K562 (cell line): ENCODE measurements around the gene HEPACAM2. TPM values are rescaled to one million over a fixed set of nuclear protein-coding genes. Genes with fewer than 3 reads are reported as not detected.

ENCODE experiments used
- CBX2 ChIP-seq: fragments of 200-600 bp; sonication (generic); IDR thresholded peaks from one replicate; pipeline ENCODE4 v1.6.1; 2012; ENCODE audit warnings: mild to moderate bottlenecking, low read length, inconsistent platforms; ENCODE audit not compliant: insufficient read depth, poor library complexity, severe bottlenecking
- CBX8 ChIP-seq: fragments of 200-600 bp; sonication (generic); IDR thresholded peaks from 2 replicates; pipeline ENCODE4 v1.6.1; 2012; ENCODE audit warnings: borderline replicate concordance, mixed run types, low read depth, mild to moderate bottlenecking, moderate library complexity, mixed read lengths, low read length, control low read depth, inconsistent platforms; ENCODE audit not compliant: poor library complexity, severe bottlenecking; ENCODE audit errors: extremely low read depth
- CHD2 ChIP-seq: IDR thresholded peaks from 2 replicates; pipeline ENCODE4 v1.6.1; 2011; ENCODE audit warnings: low read depth, low read length
- EP400 ChIP-seq: fragments of 450-650 bp; IDR thresholded peaks from 2 replicates; pipeline ENCODE4 v1.6.1; 2017; ENCODE audit warnings: antibody characterized with exemption, mild to moderate bottlenecking, moderate library complexity
- FOXP1 ChIP-seq: sonication (generic); formaldehyde crosslinking; IDR thresholded peaks from 2 replicates; pipeline ENCODE4 v1.8.0; 2022; ENCODE audit warnings: mild to moderate bottlenecking, missing genetic modification reagents
- NBN ChIP-seq: fragments of 450-650 bp; IDR thresholded peaks from 2 replicates; pipeline ENCODE4 v1.6.1; 2016; ENCODE audit warnings: low read depth, mild to moderate bottlenecking
- NFE2L1 ChIP-seq: fragments of 450-650 bp; IDR thresholded peaks from 2 replicates; pipeline ENCODE4 v1.6.1; 2016; ENCODE audit warnings: missing genetic modification characterization, low read depth, mild to moderate bottlenecking, missing compliant biosample characterization, moderate library complexity, borderline replicate concordance
- NR2C2 ChIP-seq, 2 experiments: fragments of 200-800 bp in 1 of 2; sonication (Bioruptor generic) in 1 of 2; sonication (generic) in 1 of 2; formaldehyde crosslinking in 1 of 2; IDR thresholded peaks; 2 replicates each; pipeline versions ENCODE4 v1.6.1 to v1.8.0; 2016 to 2022; ENCODE audit warnings: mild to moderate bottlenecking in 1 of 2, missing compliant biosample characterization in 1 of 2, missing genetic modification characterization in 1 of 2, missing genetic modification reagents in 1 of 2
- NUFIP1 ChIP-seq: fragments of 450-650 bp; IDR thresholded peaks from 2 replicates; pipeline ENCODE4 v1.6.1; 2018; ENCODE audit not compliant: partially characterized antibody
- PRMT5 ChIP-seq: sonication (generic); formaldehyde crosslinking; IDR thresholded peaks from 2 replicates; pipeline ENCODE4 v1.5.0; 2020; ENCODE audit warnings: missing genetic modification reagents
- RBM39 ChIP-seq: fragments of 200-400 bp; formaldehyde crosslinking; optimal IDR thresholded peaks from 2 replicates; pipeline ENCODE3; 2018; ENCODE audit warnings: low read depth, low read length
- SMAD4 ChIP-seq: fragments of 250-450 bp; sonication (Bioruptor Pico); conservative IDR thresholded peaks from 2 replicates; pipeline ENCODE4 v1.8.0; 2021; ENCODE audit warnings: inconsistent platforms, mild to moderate bottlenecking, moderate library complexity
- TEAD2 ChIP-seq: fragments of 450-650 bp; IDR thresholded peaks from 2 replicates; pipeline ENCODE4 v1.6.1; 2016; ENCODE audit warnings: missing genetic modification characterization, control low read depth, missing compliant biosample characterization
- polyA plus RNA-seq, 8 experiments: library from polyadenylated mRNA; depleted of rRNA in 4 of 8; stranded (reverse) in 5 of 8; unstranded in 3 of 8; fragments of >200 nt; fragmentation: Nextera tagmentation in 2 of 8; fragmentation: Illumina TruSeq in 1 of 8; extraction: Ambion mirVana in 2 of 8; extraction: Trizol in 1 of 8; gene quantifications; 2 replicates each; pipeline versions ENCODE4 v1.2.1 to v1.2.3, GENCODE V29; 2011 to 2014; ENCODE audit warnings: inconsistent platforms in 1 of 8, missing spikeins in 1 of 8
- total RNA-seq, 7 experiments: library from RNA; depleted of rRNA in 6 of 7; stranded (reverse); fragments of >200 nt in 6 of 7; fragmentation: Illumina TruSeq in 2 of 7; extraction: Trizol in 2 of 7; gene quantifications; 2 replicates each; pipeline versions ENCODE4 v1.2.1 to v1.2.3, GENCODE V29; 2011 to 2021; ENCODE audit warnings: low replicate concordance in 1 of 7
- TF ChIP-seq, protein P1 (sequence below): fragments of 200-600 bp; sonication (generic); IDR thresholded peaks from one replicate; pipeline ENCODE4 v1.6.1; 2012; ENCODE audit warnings: mild to moderate bottlenecking, low read depth, low read length, inconsistent platforms
- TF ChIP-seq, protein P2 (sequence below), 2 experiments: fragments of 450-650 bp in 1 of 2; sonication (generic) in 1 of 2; formaldehyde crosslinking in 1 of 2; IDR thresholded peaks in 1 of 2; conservative IDR thresholded peaks in 1 of 2; 2 replicates each; pipeline versions ENCODE4 v1.6.1 to v1.8.1; 2016 to 2023; ENCODE audit warnings: mild to moderate bottlenecking in 2 of 2, moderate library complexity in 2 of 2, inconsistent platforms in 1 of 2, missing genetic modification reagents in 1 of 2

HEPACAM2 gene
- total and polyA plus RNA-seq, 9 of the 15 experiments (the other 6 are each of a cell fraction or from before 2014, with no cell fraction given) = 2.0 to 6.5 (median 3.9) TPM

DNA sequence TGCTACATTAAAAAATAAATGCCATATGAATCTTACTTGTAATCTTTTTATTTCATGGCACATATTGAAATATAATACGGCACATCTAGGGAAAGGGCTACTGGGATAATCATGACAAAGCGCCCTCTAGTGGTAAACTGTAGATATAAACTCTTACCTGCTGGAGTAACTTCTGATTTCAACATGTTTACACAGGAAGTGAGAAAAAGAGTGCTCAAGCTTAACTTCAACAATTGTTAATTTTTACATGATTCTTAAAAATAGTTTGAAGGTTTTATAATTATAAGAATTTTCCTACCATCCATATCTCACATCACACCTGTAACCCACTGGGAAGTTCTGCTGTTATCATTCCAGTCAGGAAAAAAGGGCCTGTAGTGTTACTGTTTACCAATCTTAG, 2.0 kb upstream of the HEPACAM2 start (continued):
- TF ChIP-seq, protein P1, sequence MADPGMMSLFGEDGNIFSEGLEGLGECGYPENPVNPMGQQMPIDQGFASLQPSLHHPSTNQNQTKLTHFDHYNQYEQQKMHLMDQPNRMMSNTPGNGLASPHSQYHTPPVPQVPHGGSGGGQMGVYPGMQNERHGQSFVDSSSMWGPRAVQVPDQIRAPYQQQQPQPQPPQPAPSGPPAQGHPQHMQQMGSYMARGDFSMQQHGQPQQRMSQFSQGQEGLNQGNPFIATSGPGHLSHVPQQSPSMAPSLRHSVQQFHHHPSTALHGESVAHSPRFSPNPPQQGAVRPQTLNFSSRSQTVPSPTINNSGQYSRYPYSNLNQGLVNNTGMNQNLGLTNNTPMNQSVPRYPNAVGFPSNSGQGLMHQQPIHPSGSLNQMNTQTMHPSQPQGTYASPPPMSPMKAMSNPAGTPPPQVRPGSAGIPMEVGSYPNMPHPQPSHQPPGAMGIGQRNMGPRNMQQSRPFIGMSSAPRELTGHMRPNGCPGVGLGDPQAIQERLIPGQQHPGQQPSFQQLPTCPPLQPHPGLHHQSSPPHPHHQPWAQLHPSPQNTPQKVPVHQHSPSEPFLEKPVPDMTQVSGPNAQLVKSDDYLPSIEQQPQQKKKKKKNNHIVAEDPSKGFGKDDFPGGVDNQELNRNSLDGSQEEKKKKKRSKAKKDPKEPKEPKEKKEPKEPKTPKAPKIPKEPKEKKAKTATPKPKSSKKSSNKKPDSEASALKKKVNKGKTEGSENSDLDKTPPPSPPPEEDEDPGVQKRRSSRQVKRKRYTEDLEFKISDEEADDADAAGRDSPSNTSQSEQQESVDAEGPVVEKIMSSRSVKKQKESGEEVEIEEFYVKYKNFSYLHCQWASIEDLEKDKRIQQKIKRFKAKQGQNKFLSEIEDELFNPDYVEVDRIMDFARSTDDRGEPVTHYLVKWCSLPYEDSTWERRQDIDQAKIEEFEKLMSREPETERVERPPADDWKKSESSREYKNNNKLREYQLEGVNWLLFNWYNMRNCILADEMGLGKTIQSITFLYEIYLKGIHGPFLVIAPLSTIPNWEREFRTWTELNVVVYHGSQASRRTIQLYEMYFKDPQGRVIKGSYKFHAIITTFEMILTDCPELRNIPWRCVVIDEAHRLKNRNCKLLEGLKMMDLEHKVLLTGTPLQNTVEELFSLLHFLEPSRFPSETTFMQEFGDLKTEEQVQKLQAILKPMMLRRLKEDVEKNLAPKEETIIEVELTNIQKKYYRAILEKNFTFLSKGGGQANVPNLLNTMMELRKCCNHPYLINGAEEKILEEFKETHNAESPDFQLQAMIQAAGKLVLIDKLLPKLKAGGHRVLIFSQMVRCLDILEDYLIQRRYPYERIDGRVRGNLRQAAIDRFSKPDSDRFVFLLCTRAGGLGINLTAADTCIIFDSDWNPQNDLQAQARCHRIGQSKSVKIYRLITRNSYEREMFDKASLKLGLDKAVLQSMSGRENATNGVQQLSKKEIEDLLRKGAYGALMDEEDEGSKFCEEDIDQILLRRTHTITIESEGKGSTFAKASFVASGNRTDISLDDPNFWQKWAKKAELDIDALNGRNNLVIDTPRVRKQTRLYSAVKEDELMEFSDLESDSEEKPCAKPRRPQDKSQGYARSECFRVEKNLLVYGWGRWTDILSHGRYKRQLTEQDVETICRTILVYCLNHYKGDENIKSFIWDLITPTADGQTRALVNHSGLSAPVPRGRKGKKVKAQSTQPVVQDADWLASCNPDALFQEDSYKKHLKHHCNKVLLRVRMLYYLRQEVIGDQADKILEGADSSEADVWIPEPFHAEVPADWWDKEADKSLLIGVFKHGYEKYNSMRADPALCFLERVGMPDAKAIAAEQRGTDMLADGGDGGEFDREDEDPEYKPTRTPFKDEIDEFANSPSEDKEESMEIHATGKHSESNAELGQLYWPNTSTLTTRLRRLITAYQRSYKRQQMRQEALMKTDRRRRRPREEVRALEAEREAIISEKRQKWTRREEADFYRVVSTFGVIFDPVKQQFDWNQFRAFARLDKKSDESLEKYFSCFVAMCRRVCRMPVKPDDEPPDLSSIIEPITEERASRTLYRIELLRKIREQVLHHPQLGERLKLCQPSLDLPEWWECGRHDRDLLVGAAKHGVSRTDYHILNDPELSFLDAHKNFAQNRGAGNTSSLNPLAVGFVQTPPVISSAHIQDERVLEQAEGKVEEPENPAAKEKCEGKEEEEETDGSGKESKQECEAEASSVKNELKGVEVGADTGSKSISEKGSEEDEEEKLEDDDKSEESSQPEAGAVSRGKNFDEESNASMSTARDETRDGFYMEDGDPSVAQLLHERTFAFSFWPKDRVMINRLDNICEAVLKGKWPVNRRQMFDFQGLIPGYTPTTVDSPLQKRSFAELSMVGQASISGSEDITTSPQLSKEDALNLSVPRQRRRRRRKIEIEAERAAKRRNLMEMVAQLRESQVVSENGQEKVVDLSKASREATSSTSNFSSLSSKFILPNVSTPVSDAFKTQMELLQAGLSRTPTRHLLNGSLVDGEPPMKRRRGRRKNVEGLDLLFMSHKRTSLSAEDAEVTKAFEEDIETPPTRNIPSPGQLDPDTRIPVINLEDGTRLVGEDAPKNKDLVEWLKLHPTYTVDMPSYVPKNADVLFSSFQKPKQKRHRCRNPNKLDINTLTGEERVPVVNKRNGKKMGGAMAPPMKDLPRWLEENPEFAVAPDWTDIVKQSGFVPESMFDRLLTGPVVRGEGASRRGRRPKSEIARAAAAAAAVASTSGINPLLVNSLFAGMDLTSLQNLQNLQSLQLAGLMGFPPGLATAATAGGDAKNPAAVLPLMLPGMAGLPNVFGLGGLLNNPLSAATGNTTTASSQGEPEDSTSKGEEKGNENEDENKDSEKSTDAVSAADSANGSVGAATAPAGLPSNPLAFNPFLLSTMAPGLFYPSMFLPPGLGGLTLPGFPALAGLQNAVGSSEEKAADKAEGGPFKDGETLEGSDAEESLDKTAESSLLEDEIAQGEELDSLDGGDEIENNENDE = no peak
- TF ChIP-seq EP400 (0 out of 2 replicates have a peak, but pooled peaks have one; percentile 31), PRMT5 (no peak), NR2C2 (CRISPR knock-in tag; IDR thresholded peaks at IDR 0.05) (no peak), NR2C2 (tag; IDR thresholded peaks at IDR 0.05) (no peak), CHD2 (no peak), NBN (no peak), SMAD4 (no peak), FOXP1 (CRISPR knock-in tag) (no peak), CBX2 (no peak), RBM39 (no peak), TEAD2 (tag) (no peak), NUFIP1 (no peak), CBX8 (no peak), NFE2L1 (no peak)
- TF ChIP-seq, protein P2, sequence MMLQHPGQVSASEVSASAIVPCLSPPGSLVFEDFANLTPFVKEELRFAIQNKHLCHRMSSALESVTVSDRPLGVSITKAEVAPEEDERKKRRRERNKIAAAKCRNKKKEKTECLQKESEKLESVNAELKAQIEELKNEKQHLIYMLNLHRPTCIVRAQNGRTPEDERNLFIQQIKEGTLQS (IDR thresholded peaks at IDR 0.05) = no peak
- TF ChIP-seq, protein P2 (CRISPR knock-in tag; conservative IDR thresholded peaks at IDR 0.05) = no peak
